HG02884 (cell line): Measurements from ENCODE around the gene PRIMPOL.
"Not testable (repeated sequence)": the region's sequence is repeated elsewhere in the genome, so short reads cannot be mapped to it uniquely, and the experiment has no call there.

Source experiments
- ATAC-seq: cut with Tn5 transposase; IDR thresholded peaks from one replicate; pipeline ENCODE4 v1.9.1; 2021; ENCODE audit warnings: mild to moderate bottlenecking, moderate library complexity; ENCODE audit not compliant: unreplicated experiment

Gene PRIMPOL

DNA sequence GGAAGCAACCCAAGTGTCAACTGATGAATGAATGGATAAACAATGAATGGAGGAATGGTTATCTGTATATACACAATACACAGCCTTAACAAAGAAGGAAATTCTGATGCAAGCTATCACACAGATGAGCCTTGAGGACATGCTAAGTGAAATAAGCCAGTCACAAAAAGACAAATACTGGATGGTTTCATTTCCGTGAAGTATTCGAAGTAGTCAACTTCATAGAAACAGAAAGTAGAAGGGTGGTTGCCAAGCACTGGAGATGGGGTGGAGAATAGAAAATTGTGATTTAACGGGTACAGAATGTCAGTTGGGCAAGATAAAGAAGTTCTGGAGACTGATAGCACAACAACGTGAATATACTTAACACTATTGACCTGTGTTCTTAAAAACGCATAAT is 56.2 kb downstream of the PRIMPOL start:
- ATAC-seq, result no peak

GRCh38 chr4:184706453-184706852 is 56.9 kb downstream of the PRIMPOL start:
- no peak for ATAC-seq

DNA sequence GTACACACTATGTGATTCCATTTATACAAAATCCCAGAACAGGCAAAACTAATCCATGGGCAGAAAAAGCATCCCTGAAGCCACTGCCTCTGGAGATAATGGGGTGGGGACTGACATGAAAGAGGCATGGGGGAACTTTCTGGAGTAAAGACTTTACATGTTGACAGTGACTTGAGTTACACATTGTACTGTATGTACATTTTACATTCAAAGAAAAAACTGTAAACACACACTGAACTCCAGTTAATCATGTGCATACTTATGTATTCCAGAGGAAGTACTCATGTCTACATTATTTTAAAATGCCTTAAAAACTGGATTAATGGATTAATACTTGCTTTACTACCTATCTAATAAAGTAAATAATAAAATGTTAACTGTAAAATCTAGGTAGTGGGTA is 62.8 kb downstream of the PRIMPOL start:
- no peak for ATAC-seq

DNA sequence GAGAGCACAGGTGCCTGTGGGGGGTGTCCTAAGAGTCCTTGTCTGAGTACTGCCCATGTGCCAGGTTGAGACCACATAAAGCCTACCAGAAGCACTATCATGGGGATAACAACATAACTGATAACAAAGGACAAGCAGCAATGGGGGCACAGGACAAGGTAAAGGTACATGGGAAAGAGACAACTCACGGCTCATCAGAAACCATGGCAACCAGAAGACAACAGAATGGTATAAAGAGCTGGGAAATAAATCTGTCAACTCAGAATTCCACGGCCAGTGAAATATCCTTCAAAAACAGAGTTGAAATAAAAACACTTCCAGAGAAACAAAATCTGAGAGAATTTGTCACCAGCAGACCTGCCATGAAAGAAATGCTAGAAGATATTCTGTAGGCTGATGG is 64.3 kb downstream of the PRIMPOL start:
- ATAC-seq, result no peak

- no peak for ATAC-seq
Measured at GRCh38 chr4:184715526-184715925, 66.0 kb downstream of the PRIMPOL start.

- no peak for ATAC-seq
Measured at GRCh38 chr4:184719407-184719806, 69.9 kb downstream of the PRIMPOL start.

GRCh38 chr4:184721254-184721653 is 71.7 kb downstream of the PRIMPOL start:
- no peak for ATAC-seq

GRCh38 chr4:184722798-184723197 is 73.3 kb downstream of the PRIMPOL start:
- no peak for ATAC-seq

- no peak for ATAC-seq
Measured at GRCh38 chr4:184727430-184727829, 77.9 kb downstream of the PRIMPOL start.

- no peak for ATAC-seq
Measured at GRCh38 chr4:184728858-184729257, 79.3 kb downstream of the PRIMPOL start.

GRCh38 chr4:184729946-184730345 is 80.4 kb downstream of the PRIMPOL start:
- no peak for ATAC-seq

- ATAC-seq, result no peak
Measured at GRCh38 chr4:184731056-184731455, 81.5 kb downstream of the PRIMPOL start.

GRCh38 chr4:184732126-184732525 is 82.6 kb downstream of the PRIMPOL start:
- ATAC-seq, result no peak

GRCh38 chr4:184733654-184734524 is 84.4 kb downstream of the PRIMPOL start, which contains the start of gene CENPU:
Gene CENPU (minus strand): TSS chr4:184734096. CDS start chr4:184734062, 34 bp downstream.
- peak; percentile 80 for ATAC-seq

DNA sequence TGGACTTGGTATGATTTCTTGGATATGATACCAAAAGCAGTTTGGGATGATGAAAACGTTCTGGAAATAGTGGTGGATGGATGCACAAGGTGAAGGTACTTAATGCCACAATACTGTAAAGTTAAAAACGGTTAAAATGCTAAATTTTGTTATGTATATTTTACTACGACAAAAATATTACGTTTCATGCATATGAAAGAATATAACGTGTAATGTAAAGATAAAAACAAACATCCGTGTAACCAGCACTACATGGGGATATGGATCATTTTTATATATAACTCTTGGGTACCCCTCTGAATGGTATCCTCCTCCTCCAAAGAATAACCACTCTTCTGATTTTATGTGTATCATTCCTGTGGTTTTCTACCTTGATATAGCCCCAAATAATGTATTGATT is 85.2 kb downstream of the PRIMPOL start:
- ATAC-seq, result no peak

DNA sequence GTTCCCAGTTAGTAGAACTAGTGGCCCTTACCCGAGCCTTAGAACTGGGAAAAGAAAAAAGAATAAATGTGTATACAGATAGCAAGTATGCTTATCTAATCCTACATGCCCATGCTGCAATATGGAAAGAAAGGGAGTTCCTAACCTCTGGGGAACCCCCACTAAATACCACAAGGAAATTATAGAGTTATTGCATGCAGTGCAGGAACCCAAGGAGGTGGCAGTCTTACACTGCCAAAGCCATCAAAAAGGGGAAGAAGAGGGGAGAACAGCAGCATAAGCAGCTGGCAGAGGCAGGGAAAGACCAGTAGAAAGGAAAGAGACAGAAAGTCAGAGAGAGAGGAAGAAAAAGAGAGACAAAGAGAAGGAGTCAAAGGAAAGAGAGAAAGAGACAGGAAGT is 90.0 kb downstream of the PRIMPOL start:
- not testable (repeated sequence) for ATAC-seq

GRCh38 chr4:184740980-184741391 is 91.4 kb downstream of the PRIMPOL start:
- no peak for ATAC-seq

DNA sequence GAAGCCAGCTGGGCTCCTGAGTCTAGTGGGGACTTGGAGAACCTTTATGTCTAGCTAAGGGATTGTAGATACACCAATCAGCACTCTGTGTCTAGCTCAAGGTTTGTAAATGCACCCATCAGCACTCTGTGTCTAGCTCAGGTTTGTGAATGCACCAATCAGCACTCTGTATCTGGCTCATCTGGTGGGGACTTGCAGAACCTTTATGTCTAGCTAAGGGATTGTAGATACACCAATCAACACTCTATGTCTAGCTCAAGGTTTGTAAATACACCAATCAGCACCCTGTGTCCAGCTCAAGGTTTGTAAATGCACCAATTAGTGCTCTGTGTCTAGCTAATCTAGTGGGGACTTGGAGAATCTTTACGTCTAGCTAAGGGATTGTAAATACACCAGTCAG is 92.1 kb downstream of the PRIMPOL start:
- not testable (repeated sequence) for ATAC-seq

- no peak for ATAC-seq
Measured at GRCh38 chr4:184743650-184744049, 94.1 kb downstream of the PRIMPOL start.

- no peak for ATAC-seq
Measured at GRCh38 chr4:184744236-184744635, 94.7 kb downstream of the PRIMPOL start.
